Skeletal muscle cell (primary cell): ENCODE data around the gene BORCS5.
"Not testable (repeated sequence)": the region's sequence is repeated elsewhere in the genome, so short reads cannot be mapped to it uniquely, and the experiment has no call there.

Experiments
- DNase-seq: peaks from one replicate; pipeline ENCODE4 v3.0.0-alpha.2; 2010; ENCODE audit warnings: low read depth
- H3K4me3 ChIP-seq: 2 replicates; pipeline ENCODE4 v1.5.1; 2011; ENCODE audit warnings: low read depth, mild to moderate bottlenecking, control low read depth, low read length, moderate library complexity

The BORCS5 gene

DNA sequence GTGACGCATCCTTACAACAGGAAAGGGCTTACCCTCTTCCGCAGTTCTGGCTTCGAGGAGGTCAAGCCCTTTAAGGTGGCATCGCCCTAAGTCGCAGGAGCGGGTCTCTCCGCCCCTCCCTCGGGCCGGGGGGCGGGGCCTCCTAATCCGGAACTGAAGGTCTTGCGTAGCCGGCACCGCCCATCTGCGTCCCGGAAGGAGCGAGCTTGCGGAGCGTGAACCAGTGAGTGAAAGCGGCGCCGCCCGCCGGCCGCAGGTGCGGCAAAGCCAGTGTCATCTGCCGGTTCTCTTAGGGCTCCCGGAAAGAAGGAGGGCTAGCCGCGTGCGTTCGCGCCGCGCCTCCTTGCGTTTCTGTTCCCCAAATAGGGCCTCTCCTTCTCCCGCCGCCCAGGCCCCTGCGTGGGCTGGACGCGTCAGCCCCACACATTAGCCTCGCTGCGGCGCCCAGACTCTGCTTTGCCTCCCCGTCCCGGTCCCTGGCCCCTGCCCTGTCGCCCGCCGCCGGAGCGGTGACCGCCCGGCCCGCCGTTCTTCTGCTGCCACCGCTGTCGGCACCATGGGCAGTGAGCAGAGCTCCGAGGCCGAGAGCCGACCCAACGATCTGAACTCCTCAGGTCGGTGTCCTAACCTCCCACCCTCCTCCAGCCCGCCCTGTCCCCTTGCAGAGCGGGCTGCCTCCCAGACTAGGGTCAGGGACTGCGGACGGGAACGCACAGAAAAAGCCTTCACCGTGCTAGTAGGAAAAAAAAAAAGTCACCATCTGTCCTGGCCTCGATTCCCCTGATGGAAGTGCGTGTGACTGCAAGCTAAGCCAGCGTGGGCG lies at the start of gene BORCS5:
TSS of gene BORCS5 (plus strand) at position 183 of the 823 bp plus-strand sequence. CDS start at position 557, 374 bp downstream.
- peak within 1 kb of the TSS; percentile 73 for H3K4me3 ChIP-seq
- peak; percentile 63 for DNase-seq

GRCh38 chr12:12310695-12311094 lies 46.2 kb upstream of the BORCS5 start:
- H3K4me3 ChIP-seq, DNase-seq: not testable (repeated sequence)

DNA sequence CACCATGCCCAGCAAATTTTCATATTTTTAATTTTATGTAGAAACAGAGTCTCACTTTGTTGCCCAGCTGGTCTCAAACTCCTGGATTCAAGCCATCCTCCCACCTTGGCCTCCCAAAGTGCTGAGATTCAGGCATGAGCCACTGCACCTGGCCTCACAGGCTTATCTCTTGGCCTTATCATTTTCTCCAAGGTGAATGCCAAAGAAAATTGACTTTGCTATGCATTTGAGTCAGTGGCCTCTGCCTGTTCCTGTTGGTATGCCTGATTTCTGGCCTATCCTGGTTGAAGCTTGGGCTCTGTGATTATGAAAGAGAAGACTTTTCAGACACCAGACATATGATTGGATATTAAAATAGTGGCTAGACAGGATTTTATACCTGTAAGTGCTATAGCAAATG lies 41.0 kb upstream of the BORCS5 start:
- DNase-seq = no peak
- no peak overlapping the region for H3K4me3 ChIP-seq

DNA sequence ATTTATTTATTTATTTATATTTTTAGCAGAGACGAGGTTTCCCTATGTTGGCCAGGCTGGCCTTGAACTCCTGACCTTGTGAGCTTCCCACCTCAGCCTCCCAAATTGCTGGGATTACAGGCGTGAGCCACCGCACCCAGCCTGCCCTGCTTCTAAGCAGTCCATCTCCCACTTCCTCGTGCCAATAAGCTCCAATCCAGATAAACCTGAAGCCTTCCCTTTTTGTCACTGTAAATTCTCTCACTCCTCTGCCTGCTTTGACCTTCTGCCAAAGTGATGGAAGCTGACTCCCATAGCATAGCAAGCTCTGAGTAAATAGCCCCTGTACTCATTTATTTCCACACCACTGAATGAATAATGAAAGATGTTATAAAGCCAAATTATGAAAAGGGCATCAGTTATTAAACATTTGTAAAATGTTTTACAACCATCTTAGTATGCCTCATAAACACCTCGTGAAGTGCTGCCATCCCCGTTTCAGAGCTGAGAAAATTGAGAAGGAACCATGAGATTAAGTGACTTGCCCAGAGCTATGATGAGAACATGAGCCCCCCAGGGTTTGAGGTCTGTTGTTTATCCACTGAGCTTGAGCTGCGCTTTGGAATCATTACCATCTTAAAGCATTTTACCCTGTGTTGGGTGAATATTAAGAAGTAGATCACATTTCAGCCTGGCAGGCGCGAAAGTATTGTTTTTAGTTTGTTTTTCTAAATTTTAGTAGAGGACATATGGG lies 37.3 kb upstream of the BORCS5 start:
- no peak for DNase-seq
- H3K4me3 ChIP-seq = no peak overlapping the region

GRCh38 chr12:12323118-12323517 lies 33.8 kb upstream of the BORCS5 start:
- no peak for DNase-seq
- no peak overlapping the region for H3K4me3 ChIP-seq

- H3K4me3 ChIP-seq = no peak overlapping the region
- no peak for DNase-seq
These were observed 33.3 kb upstream of the BORCS5 start for GRCh38 chr12:12323591-12323990.

DNA sequence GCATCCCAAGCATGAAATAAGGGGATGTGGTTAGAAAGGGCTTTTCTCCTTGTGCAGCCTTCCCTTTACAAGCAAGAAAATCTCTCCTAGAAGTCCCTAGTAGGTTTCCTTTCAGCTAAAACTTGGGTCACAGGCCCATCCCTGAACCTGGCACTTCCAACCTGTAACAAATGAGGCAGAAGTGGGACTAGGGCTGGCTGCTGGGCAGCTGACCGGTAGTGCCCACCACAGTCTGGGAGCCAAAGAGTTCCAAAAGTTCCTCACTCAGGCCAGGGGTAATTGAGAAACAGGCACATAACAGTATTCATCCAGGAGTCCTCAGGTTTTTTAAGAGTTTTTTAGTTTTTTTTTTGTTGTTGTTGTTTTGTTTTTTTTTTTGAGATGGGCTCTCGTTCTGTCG lies 30.6 kb upstream of the BORCS5 start:
- DNase-seq = no peak
- no peak overlapping the region for H3K4me3 ChIP-seq

- no peak for DNase-seq
- H3K4me3 ChIP-seq = no peak overlapping the region
These were observed 29.1 kb upstream of the BORCS5 start for GRCh38 chr12:12327802-12328201.

GRCh38 chr12:12331244-12331771 lies 25.6 kb upstream of the BORCS5 start:
- DNase-seq = no peak
- no peak overlapping the region for H3K4me3 ChIP-seq

GRCh38 chr12:12331896-12332295 lies 25.0 kb upstream of the BORCS5 start:
- H3K4me3 ChIP-seq = no peak overlapping the region
- DNase-seq = no peak

GRCh38 chr12:12333407-12334366 lies 23.2 kb upstream of the BORCS5 start:
- H3K4me3 ChIP-seq = no peak overlapping the region
- DNase-seq = peak; percentile 64

- H3K4me3 ChIP-seq = no peak overlapping the region
- no peak for DNase-seq
These were observed 22.4 kb upstream of the BORCS5 start for GRCh38 chr12:12334367-12335040.

- no peak for DNase-seq
- no peak overlapping the region for H3K4me3 ChIP-seq
These were observed 20.8 kb upstream of the BORCS5 start for GRCh38 chr12:12336049-12336411.

DNA sequence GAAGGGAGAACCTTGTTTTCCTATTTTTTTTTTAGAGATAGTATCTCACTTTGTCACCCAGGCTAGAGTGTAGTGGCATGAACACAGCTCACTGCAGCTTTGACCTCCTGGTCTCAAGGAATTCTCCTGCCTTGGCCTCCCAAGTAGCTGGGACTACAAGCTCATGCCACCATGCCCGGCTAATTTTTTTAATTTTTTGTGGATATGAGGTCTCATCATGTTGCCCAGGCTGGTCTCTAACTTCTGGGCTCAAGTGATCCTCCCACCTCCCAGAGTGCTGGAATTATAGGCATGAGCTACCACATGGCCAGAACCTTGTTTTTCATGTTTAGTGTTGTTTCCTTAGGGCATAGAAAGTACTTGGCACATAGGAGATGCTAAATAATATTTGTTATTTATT lies 20.4 kb upstream of the BORCS5 start:
- no peak overlapping the region for H3K4me3 ChIP-seq
- no peak for DNase-seq

DNA sequence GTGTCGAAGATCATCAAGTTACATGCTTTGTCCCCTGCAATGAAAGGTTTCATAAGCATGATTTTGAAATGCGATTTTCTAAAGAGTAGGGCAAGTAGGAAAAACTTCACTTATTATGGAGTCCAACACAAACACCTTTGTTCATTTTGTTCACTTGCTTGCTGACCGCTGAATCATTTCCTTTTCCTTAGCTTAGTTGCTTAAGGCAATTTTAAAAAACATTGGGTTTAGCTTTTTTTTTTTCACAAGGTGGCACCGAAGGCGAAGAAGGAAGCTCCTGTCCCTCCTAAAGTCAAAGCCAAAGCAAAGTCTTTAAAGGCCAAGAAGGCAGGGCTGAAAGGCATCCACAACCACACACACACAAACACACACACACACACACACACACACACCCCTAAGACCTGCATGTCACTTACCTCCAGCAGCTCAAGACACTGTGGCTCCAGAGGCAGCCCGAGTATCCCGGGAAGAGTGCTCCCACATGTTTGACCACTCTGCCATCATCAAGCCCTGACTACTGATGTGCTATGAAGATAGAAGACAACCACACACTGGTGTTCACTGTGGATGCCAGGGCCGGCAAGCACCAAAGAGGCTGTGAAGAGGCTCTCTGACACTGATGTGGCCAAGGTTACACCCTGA lies 18.2 kb upstream of the BORCS5 start:
- no peak for DNase-seq
- no peak overlapping the region for H3K4me3 ChIP-seq

GRCh38 chr12:12349711-12350665 lies 6.9 kb upstream of the BORCS5 start, which contains the start of gene MANSC1:
Gene MANSC1 (minus strand): TSS chr12:12350242. CDS start chr12:12343314, 6,928 bp downstream.
- DNase-seq = no peak
- H3K4me3 ChIP-seq = peak within 1 kb of the TSS; percentile 65

GRCh38 chr12:12350868-12351463 lies 5.9 kb upstream of the BORCS5 start:
- DNase-seq = no peak
- H3K4me3 ChIP-seq = no peak overlapping the region
